Cortex of kidney (tissue), 1 donor: ENCODE measurements around the gene LRIT2.

Experiments used
- DNase-seq: peaks from one replicate; lab custom pipeline; 2025; lab: John Stamatoyannopoulos, UW

Gene LRIT2

GRCh38 chr10:84243759-84244158 lies 18.4 kb upstream of the LRIT2 start:
- DNase-seq, result no peak

- no peak for DNase-seq
These were observed 15.9 kb upstream of the LRIT2 start, which contains the start of gene LRIT1 for GRCh38 chr10:84241185-84241790. Gene LRIT1, minus strand, starts transcription at chr10:84241546. Its CDS starts 107 bp downstream, at chr10:84241439.

GRCh38 chr10:84238909-84239308 lies 13.6 kb upstream of the LRIT2 start:
- DNase-seq, result no peak

GRCh38 chr10:84237199-84238051 lies 12.1 kb upstream of the LRIT2 start:
- DNase-seq, result no peak

- DNase-seq, result no peak
These were observed 11.5 kb upstream of the LRIT2 start for GRCh38 chr10:84236807-84237198.

GRCh38 chr10:84235096-84235495 lies 9.8 kb upstream of the LRIT2 start:
- no peak for DNase-seq

- DNase-seq, result no peak
These were observed 9.1 kb upstream of the LRIT2 start for GRCh38 chr10:84234479-84234878.

GRCh38 chr10:84233940-84234339 lies 8.6 kb upstream of the LRIT2 start:
- DNase-seq, result no peak

- no peak for DNase-seq
These were observed 7.0 kb upstream of the LRIT2 start for GRCh38 chr10:84232376-84232775.

- DNase-seq, result no peak
These were observed 5.0 kb upstream of the LRIT2 start for GRCh38 chr10:84230359-84230758.

- no peak for DNase-seq
These were observed 2.5 kb upstream of the LRIT2 start for GRCh38 chr10:84227810-84228209.

- DNase-seq, result no peak
These were observed 1.3 kb upstream of the LRIT2 start for GRCh38 chr10:84226616-84227015.

- no peak for DNase-seq
These were observed 824 bp downstream of the LRIT2 start for GRCh38 chr10:84224411-84225028.

- DNase-seq, result no peak
These were observed 3.4 kb downstream of the LRIT2 start for GRCh38 chr10:84221916-84222315.

GRCh38 chr10:84217746-84218145 lies 7.6 kb downstream of the LRIT2 start:
- no peak for DNase-seq

- no peak for DNase-seq
These were observed 8.5 kb downstream of the LRIT2 start for GRCh38 chr10:84216834-84217233.

GRCh38 chr10:84214612-84215235 lies 10.6 kb downstream of the LRIT2 start:
- DNase-seq, result no peak

GRCh38 chr10:84214046-84214572 lies 11.2 kb downstream of the LRIT2 start:
- DNase-seq, result no peak

- DNase-seq, result no peak
These were observed 12.3 kb downstream of the LRIT2 start for GRCh38 chr10:84213076-84213475.

GRCh38 chr10:84212014-84212413 lies 13.3 kb downstream of the LRIT2 start:
- DNase-seq, result no peak

GRCh38 chr10:84211566-84211965 lies 13.8 kb downstream of the LRIT2 start:
- no peak for DNase-seq

- DNase-seq, result no peak
These were observed 17.3 kb downstream of the LRIT2 start for GRCh38 chr10:84208023-84208422.
